NCI-H524 (cell line): ENCODE measurements around the gene KRT3.
A peak's percentile ranks its signal among the peaks of the same experiment; 100 is the strongest.

Source experiments
- DNase-seq, 2 experiments: peaks; one replicate each; lab custom pipeline; 2025; lab: John Stamatoyannopoulos, UW

Gene KRT3

GRCh38 chr12:52795694-52796428 lies at the start of gene KRT3:
KRT3 (minus strand) TSS chr12:52796117; CDS start chr12:52796042, 75 bp downstream.
- peak; percentile 80 to 90 for DNase-seq

- DNase-seq, result no peak
Measured at GRCh38 chr12:52844386-52844785, 48.5 kb upstream of the KRT3 start.

- DNase-seq, result no peak
Measured at GRCh38 chr12:52839436-52840105, 43.7 kb upstream of the KRT3 start.

- no peak for DNase-seq
Measured at GRCh38 chr12:52838609-52839435, 42.9 kb upstream of the KRT3 start.

GRCh38 chr12:52837781-52838608 lies 42.1 kb upstream of the KRT3 start:
- no peak for DNase-seq

- no peak for DNase-seq
Measured at GRCh38 chr12:52837413-52837741, 41.5 kb upstream of the KRT3 start.

- no peak for DNase-seq
Measured at GRCh38 chr12:52836491-52837412, 40.8 kb upstream of the KRT3 start.

GRCh38 chr12:52836042-52836466 lies 40.1 kb upstream of the KRT3 start:
- no peak for DNase-seq

GRCh38 chr12:52835271-52836041 lies 39.5 kb upstream of the KRT3 start:
- no peak for DNase-seq

GRCh38 chr12:52834727-52835001 lies 38.7 kb upstream of the KRT3 start:
- no peak for DNase-seq

GRCh38 chr12:52833922-52834726 lies 38.2 kb upstream of the KRT3 start, which contains the start of gene KRT79:
KRT79 (minus strand) TSS chr12:52834311; CDS start chr12:52834260, 51 bp downstream.
- DNase-seq, result no peak

- DNase-seq, result no peak
Measured at GRCh38 chr12:52832985-52833905, 37.3 kb upstream of the KRT3 start.

GRCh38 chr12:52832451-52832850 lies 36.5 kb upstream of the KRT3 start:
- no peak for DNase-seq

GRCh38 chr12:52831251-52831650 lies 35.3 kb upstream of the KRT3 start:
- no peak for DNase-seq

- DNase-seq, result no peak
Measured at GRCh38 chr12:52829986-52830770, 34.3 kb upstream of the KRT3 start.

- no peak for DNase-seq
Measured at GRCh38 chr12:52828591-52829021, 32.7 kb upstream of the KRT3 start.

- DNase-seq, result no peak
Measured at GRCh38 chr12:52828156-52828555, 32.2 kb upstream of the KRT3 start.
